Uterus (tissue), 2 donors: ENCODE data around the gene RBMS1.

Source experiments
- POLR2A ChIP-seq, 2 donors: fragments of 450-650 bp; IDR thresholded peaks; one replicate each; pipeline ENCODE4 v1.6.1; 2016; ENCODE audit warnings: antibody characterized with exemption in 2 of 2, mild to moderate bottlenecking in 1 of 2, moderate library complexity in 1 of 2
- TF ChIP-seq, protein P1 (sequence below), 4 experiments: fragments of 200-600 bp in 2 of 4; fragments of 450-650 bp in 2 of 4; sonication (generic) in 2 of 4; IDR thresholded peaks; one replicate each; pipeline ENCODE4 v1.5.1; 2016 to 2019; ENCODE audit warnings: antibody characterized with exemption in 4 of 4, mild to moderate bottlenecking in 2 of 4, moderate library complexity in 1 of 4

DNA sequence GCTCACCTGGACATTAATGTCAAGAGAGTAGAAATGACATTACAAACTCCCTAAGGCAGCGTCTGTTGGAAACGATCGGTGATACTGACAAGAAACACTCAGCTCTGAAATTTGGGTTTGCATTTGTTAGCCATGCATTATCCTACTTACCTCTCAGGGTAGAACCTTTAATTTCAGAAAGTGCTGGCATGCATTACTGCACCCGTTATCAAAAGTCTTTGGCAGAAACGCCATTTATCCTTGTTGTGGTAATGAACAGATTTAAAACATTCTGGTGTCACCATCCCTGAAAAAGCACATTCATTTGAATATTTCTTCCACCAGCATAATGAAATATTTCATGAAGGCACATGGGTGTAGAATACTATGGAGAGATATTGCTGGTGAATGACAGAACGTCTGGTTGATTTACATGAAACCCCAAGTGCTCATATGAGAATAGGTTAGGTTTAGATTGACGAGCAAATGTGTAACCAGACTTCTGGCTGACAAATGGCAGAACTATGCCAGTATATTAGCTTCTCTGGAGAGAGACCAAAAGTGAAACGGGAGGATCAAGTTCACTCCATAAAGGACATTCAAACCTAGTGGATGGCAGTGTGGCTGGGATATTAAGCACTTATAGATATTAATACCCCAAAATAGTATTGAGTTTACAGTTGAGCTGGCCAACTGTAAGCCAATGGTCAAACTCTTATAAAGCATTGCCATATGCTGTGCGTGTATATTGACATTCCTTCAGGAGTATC is 240.0 kb downstream of the RBMS1 start:
- TF ChIP-seq POLR2A (IDR thresholded peaks at IDR 0.05) = no peak
- TF ChIP-seq, protein P1, sequence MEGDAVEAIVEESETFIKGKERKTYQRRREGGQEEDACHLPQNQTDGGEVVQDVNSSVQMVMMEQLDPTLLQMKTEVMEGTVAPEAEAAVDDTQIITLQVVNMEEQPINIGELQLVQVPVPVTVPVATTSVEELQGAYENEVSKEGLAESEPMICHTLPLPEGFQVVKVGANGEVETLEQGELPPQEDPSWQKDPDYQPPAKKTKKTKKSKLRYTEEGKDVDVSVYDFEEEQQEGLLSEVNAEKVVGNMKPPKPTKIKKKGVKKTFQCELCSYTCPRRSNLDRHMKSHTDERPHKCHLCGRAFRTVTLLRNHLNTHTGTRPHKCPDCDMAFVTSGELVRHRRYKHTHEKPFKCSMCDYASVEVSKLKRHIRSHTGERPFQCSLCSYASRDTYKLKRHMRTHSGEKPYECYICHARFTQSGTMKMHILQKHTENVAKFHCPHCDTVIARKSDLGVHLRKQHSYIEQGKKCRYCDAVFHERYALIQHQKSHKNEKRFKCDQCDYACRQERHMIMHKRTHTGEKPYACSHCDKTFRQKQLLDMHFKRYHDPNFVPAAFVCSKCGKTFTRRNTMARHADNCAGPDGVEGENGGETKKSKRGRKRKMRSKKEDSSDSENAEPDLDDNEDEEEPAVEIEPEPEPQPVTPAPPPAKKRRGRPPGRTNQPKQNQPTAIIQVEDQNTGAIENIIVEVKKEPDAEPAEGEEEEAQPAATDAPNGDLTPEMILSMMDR (IDR thresholded peaks at IDR 0.05) = no peak
